HG03196 (cell line): ENCODE data around the gene LRP5.
"Not testable (repeated sequence)": the region's sequence is repeated elsewhere in the genome, so short reads cannot be mapped to it uniquely, and the experiment has no call there.

Source experiments
- ATAC-seq: cut with Tn5 transposase; IDR thresholded peaks from one replicate; pipeline ENCODE4 v1.9.1; 2021; ENCODE audit not compliant: unreplicated experiment

The LRP5 gene

GRCh38 chr11:68282141-68282860 is 30.1 kb upstream of the LRP5 start:
- peak; percentile 77 for ATAC-seq

DNA sequence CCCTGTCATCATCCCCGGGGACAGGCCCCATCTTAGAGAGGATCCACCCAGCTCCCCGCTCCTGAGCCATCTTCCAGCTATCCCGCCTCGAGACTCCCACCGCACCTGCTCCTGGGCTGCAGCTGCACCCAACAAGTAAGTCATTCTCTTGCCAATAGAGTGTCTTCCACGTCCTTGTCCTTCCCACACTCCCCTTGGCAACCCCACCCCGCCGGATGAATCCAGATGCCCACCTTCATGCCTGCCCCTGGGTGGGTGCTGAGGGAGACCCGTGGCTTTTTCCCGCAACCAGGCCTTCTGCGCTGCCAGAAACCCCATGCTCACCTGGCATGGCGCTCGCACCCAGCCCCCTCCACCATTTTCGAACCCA is 29.5 kb upstream of the LRP5 start:
- no peak for ATAC-seq

DNA sequence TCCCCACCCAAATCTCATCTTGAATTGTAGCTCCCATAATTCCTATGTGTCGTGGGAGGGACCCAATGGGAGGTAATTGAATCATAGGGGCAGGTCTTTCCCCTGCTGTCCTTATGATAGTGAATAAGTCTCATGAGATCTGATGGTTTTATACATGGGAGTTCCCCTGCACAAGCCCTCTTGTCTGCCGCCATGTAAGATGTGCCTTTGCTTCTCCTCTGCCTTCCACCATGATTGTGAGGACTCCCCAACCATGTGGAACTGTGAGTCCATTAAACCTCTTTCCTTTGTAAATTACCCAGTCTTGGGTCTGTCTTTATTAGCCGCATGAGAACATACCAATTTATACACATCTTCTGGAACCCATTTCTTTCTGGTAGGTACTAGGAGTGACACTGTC is 27.8 kb upstream of the LRP5 start:
- not testable (repeated sequence) for ATAC-seq

- ATAC-seq, result no peak
Observed at GRCh38 chr11:68287419-68287818, 25.0 kb upstream of the LRP5 start.

GRCh38 chr11:68289456-68289855 is 22.9 kb upstream of the LRP5 start:
- ATAC-seq, result no peak

DNA sequence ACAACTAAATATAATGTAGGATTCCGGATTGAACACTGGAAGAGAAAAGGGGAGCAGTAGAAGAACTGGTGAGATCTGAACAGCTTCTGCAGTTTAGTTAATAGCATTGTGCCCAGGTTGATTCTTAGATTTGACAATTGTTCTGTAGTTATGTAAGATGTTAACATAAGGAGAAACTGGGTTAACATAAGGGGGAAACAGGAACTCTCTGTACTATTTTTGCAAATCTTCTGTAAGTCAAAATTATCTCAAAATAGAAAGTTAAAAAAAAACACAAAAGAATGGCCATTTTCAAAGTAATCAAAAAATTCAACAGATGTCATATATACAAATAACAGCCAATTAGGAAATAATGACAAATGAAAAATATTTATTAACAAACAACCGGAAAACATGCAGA is 18.7 kb upstream of the LRP5 start:
- ATAC-seq, result no peak

GRCh38 chr11:68295271-68295670 is 17.1 kb upstream of the LRP5 start:
- ATAC-seq, result no peak

GRCh38 chr11:68295940-68296339 is 16.5 kb upstream of the LRP5 start:
- no peak for ATAC-seq

DNA sequence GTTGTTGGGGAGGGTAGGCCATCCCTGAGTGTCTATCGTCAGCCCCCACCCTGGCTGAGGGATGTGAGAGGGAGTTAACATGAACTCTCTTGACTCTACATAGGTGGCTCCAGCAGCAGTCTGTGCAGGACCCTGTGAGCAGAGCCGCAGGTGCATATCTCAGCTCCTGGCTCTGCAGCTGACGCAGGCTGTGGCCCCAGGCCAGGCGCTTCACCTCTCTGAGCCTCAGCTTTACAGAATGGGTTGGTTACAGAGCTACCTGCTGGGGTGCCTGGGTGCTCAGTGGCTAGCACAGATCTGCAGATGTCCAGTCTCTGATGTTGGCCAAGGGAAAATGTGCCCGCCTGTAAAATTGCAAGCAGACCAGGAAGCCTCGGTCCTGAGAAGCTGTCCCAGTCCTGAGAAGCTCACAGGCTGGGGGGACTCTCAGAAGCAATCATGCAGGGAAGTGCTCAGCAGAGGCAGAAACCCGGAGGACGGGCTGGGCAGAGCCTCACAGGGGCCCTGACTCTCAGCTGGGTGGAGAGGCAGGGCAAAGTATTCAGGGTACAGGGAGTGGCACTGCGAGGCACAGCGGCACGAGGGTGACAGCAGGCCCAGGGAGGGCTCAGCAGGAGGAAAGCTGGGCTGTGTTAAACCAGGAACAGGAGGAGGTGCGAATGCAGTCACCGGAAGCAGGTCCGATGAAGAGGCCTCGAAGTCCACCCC is 15.9 kb upstream of the LRP5 start:
- ATAC-seq, result no peak

DNA sequence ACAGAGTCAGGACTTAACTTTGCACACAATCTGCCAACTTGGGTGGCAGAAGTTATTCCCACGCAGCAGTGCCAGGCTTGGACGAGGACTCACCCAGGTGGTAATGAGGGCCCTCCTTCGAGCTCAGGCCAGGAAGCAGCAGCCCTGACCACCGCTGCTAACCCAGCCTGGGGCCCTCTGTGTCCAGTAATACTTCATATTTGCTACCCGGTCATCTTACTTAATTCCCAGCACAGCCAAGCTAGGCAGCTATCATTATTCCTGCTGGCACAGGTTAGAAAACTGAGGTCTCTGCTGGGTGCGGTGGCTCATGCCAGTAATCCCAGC is 15.4 kb upstream of the LRP5 start:
- no peak for ATAC-seq

- no peak for ATAC-seq
Observed at GRCh38 chr11:68297494-68297811, 14.9 kb upstream of the LRP5 start.

DNA sequence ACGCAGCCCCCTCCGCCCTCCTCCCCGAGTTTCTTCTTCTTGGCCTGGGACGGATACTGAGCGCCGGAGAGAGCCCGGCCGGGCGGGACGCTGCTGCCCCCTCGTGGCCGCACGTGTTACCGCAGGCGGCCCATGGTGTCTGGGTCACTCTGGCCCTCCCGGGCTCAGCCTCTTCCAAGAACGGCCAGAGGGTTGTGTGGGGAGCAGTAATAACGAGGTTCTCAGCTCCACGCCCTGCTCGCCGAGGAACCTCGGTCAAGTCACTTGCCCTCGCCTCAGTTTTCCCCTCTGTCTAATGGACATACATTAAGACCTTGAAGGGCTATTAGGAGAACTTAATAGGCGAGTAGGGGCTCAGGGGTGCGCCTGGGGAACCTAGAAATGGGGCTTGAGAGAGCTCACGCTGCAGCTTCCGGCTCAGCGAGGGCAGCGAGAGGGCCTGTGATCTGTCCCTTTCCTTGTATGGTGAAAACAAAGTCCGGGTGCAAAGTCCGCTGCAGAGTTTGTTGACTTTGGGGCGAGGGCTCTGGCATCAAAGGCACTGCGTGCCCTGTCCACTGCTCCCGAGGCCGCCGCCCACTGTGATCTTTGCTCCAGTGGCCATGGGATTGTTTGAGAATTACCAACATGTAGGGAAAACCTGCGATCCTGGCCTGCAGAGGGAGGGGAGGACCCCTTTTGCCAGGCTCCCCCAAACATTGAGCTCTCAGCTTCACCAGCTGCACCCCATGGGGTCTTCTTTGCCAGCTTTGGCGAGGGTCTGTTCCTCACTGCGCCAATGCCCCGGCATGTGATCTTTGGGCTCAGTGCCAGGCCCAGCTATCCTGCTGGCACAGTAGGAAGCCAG is 14.4 kb upstream of the LRP5 start:
- ATAC-seq, result no peak

GRCh38 chr11:68298659-68299516 is 13.5 kb upstream of the LRP5 start:
- no peak for ATAC-seq

- ATAC-seq, result not testable (repeated sequence)
Observed at GRCh38 chr11:68299517-68299879, 12.9 kb upstream of the LRP5 start.

DNA sequence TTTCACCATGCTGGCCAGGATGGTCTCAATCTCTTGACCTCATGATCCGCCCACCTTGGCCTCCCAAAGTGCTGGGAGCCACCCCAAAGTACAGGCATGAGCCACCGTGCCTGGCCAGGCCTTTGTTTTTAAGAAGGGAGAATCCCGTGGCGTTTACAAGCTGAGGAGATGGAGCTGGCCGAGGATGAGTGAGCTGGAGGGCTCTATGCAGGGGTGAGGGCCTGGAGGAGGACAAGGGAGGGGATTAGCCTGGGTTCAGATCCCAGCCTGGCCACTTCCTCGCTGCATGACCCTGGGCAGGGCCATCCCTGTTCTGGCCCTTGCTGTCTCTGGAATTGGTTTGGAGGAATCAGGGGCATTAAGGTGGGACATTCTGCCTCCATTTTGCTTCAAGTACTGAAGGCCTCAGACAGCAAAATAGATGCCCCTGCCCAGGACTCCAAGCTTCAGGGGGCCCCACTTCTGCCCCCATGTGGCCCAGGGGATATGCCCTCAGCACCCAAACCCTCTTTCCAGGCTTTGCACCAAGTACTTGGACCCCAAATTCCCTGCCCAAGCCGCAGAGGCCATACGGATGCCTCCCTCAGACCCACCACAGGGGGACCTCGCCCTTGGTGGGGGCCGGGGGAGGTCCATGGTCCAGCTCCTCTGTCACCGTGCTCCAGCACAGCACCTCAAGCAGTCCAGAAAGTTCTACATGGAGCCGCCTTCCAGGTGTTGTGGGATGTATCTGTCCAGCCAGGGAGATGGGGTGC is 12.1 kb upstream of the LRP5 start:
- no peak for ATAC-seq

- ATAC-seq, result no peak
Observed at GRCh38 chr11:68302256-68302655, 10.1 kb upstream of the LRP5 start.

DNA sequence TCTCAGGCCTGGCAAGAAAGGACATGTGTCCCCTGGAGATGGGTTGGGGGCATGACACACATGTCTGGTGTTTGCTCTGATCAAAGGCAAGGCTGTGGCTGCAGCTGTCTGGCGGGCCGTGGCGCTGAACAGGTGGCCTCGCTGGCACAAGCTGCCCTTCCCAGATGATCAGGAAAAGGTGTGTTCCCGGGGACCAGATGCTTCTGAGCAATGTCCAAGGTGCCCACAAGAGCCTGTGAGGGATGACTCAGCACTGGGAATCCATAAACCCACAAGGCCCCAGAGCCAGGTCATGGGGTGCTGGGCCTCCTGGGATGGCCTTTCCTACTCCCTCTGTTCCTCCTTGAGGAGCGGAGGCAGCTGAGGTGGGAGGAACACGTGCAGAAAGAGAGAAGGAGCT is 9.7 kb upstream of the LRP5 start:
- no peak for ATAC-seq

DNA sequence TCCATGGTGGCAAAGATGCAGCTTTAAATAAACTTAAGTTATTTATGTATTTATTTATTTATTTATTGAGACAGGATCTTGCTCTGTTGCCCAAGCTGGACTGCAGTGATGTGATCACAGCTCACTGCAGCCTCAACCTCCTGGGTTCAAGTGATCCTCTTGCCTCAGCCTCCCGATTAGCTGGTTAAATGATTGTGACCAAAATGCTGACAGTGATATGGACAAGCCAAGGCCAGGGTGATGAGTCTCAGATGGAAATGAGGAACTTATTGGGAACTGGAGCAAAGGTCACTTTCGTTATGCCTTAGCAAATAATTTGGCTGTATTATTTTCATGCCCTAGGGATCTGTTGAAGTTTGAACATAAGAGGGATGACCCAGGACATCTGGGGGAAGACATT is 9.3 kb upstream of the LRP5 start:
- ATAC-seq, result no peak

DNA sequence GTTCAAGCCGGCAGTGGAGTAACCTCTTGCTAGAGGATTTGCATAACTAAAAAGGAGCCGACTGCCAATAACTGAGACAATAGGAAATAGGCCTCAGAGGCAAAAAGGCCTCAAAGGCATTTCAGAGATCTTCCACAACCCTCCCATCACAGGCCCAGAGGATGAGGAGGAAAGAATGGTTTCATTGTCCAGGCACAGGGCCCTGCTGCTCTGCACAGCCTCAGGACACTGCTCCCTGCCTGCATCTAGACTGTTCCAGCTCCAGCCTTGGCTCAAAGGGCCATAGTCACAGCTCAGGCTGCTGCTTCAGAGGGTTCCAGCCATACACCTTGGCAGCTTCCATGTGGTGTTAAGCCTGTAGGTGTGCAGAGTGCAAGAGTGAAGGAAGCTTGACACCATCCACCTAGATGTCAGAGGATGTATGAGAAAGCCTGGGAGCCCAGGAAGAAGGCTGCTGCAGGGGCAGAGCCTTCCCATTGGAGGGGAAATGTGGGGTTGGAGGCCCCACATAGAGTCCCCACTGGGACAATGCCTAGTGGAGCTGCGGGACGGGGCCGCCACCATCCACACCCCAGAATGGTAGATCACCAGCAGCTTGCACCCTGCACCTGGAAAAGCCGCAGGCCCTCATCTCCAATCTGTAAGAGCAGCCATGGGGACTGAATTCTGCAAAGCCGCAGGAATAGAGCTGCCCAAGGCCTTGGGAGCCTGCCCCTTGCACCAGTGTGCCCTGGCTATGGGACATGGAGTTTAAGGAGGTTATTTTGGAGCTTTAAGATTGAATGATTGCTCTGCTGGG is 8.2 kb upstream of the LRP5 start:
- no peak for ATAC-seq

DNA sequence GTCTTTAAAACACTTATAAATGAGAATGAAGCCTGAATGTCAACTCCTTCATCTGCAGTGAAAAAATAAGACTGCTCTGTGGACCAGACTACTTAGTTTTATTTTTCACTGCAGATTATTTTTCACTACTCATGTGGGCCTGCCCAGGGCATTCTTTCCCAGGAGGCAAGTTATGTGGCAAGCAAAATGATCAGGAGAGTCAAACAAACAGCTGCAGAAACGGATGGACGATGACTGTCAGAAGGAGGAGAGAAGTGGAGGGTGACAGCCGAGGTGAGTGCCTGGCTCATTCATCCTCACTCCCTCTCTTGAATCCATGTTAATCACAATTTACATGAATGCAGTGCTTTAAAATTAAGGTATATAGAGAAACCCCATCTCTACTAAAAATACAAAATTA is 5.8 kb upstream of the LRP5 start:
- ATAC-seq, result no peak
